Measurements from ENCODE around the gene BAIAP2. TPM values are rescaled to one million over a fixed set of nuclear protein-coding genes. Genes with fewer than 3 reads are reported as not detected.

The BAIAP2 gene
- total and polyA plus RNA-seq, 3 experiments from 2014 or later = 5.3 to 8.8 (median 6.6) TPM

DNA sequence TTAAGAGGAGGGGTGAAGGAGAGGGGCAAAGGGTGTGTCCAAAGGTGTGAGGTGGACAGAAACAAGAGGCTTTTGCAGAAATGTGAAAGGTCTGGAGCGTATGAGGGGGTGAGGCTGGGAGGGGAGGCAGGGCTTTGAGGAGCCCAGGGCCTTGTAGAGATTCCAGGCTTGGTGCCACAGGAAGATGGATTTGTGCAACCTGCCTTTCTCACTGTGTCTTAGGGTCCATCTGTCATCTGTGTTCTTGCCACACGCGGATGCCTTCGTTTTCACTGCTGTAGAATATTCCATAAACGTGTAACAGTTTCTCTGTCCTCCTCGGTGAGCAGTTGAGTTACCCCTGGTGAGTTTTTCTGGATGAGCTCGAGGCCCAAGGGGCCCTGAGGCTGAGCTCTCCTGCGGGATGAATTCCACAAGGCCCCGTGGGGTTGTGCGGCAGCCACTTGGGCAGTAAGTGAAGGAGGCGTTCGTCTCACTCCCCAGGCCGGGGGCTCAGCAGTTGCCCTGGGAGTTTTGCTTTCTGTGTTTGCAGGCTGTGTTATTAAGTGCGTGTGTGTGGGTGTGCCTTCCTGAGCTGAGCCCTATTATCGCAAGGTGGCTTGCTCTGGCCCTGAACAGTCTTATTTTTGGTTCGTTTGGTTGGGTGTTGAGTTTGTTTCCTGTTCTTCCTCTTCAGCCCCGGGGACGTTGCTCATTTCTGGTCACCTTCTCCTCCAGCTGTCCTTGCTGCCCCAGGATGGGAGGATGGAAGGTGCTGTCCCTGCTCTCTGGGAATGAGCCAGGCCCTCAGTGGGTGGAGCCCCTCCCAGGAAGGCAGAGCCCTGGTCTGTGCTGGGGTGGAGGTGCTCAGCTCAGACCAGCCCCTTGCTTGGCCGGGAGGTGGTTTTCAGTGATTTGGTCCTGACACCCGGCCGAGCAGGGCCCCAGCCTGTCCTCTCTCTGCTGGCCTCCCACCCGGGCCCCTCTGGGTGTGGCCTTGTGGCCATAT, 28.4 kb downstream of the BAIAP2 start:
- Histone ChIP-seq H3K27me3 (ENCODE audit: insufficient read depth, low read length, poor library complexity, severe bottlenecking) (no peaks in the 10 kb centered on the region), H3K4me1 (ENCODE audit: insufficient read depth, low read length) (no peaks in the 10 kb centered on the region), H3K4me3 (ENCODE audit: low read length) (no peak overlapping the region), H3K27ac (ENCODE audit: low read depth, low read length) (no peak overlapping the region), H3K9me3 (ENCODE audit: low read length) (no peaks in the 10 kb centered on the region), H3K36me3 (ENCODE audit: insufficient read depth, low read length) (no peaks in the 10 kb centered on the region)
- no peak for DNase-seq
- Mint-ChIP-seq H3K27ac (no peak overlapping the region), H3K36me3 (peaks cover 0 to 4% (median 0%) of the 10 kb centered on the region in 3 donors), H3K27me3 (no peaks in the 10 kb centered on the region), H3K4me1 (peaks cover 0 to 3% (median 2%) of the 10 kb centered on the region in 3 donors), H3K9me3 (no peaks in the 10 kb centered on the region), H3K4me3 (no peak overlapping the region)
- POLR2A ChIA-PET = interaction anchor here (0.6 kb wide), 1 partner anchor 137 kb away, joined by 4 read pairs; no protein-coding TSS in a partner anchor
- CTCF ChIA-PET = no interaction called here

DNA sequence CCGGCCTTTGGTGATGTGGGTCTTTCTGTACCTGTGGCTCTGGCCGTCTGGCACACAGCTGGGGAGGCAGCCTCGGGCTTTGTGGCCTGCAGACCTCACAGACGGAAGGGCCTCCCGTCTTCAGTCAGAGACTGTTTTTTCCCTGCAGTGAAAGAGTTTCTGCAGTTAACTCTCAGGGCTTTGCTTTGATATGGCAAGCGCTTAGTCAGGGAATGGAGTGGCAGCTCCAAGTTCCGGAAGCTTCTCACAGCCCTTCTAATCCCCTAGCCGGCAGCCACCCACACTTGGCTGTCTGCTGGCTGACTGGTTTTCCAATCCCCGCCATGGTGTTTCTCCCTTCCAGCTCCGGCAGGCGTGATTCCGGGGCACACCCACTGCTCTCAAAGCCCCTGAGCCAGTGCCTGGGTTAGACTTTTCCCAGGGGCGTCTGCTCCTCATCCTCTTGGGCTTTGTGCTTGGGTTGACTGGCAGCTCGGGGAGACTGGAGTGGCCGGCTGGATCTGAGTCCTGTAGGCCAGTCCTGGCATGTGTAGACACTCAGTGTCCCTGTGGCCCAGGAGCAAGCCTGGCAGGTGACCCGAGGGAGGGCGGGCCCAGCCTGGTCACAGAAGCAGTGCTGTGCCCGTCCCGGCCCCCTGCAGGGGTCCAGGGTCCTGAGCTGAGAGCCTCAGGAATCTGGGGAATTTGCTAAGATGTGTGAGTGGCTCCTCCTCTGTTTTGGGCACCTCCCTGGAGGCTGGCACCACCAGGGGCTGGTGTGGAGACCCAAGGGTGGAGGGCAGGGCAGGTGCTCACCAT, 29.9 kb downstream of the BAIAP2 start:
- CTCF ChIA-PET = no interaction called here
- H3K4me1 Mint-ChIP-seq = peaks cover 0 to 3% (median 2%) of the 10 kb centered on the region in 3 donors

DNA sequence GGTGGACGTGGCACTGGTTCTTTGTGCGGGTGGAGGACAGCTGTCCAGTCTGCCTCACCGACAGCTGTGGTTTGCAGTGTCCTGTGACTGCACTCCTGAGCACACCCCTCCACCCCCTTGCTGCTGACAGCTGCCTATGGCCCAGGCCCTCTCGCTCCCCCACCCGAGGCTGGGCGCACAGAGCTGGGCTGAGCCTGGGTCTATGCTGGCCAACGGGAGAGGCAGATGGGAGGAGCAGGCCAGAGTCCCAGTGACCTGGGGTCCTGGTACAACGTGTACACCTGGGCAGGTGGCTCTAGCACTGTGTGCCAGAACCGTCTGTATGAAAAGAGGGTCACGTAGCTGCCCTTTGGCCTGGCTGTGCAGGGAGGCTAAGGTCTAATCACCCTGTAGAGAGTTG, 30.5 kb downstream of the BAIAP2 start:
- Mint-ChIP-seq H3K36me3 (peaks cover 0 to 4% (median 0%) of the 10 kb centered on the region in 3 donors), H3K4me1 (peaks cover 0 to 3% (median 2%) of the 10 kb centered on the region in 3 donors), H3K4me3 (no peak overlapping the region), H3K9me3 (no peaks in the 10 kb centered on the region), H3K27ac (no peak overlapping the region), H3K27me3 (no peaks in the 10 kb centered on the region)
- no peak overlapping the region for H3K27ac ChIP-seq (ENCODE audit: low read depth, low read length)
- ChIA-PET POLR2A (no interaction called here), CTCF (no interaction called here)
- H3K4me3 ChIP-seq (ENCODE audit: low read length) = no peak overlapping the region
- DNase-seq = no peak
- no peaks in the 10 kb centered on the region for H3K27me3 ChIP-seq (ENCODE audit: insufficient read depth, low read length, poor library complexity, severe bottlenecking)
- no peaks in the 10 kb centered on the region for H3K36me3 ChIP-seq (ENCODE audit: insufficient read depth, low read length)
- H3K4me1 ChIP-seq (ENCODE audit: insufficient read depth, low read length) = no peaks in the 10 kb centered on the region
- H3K9me3 ChIP-seq (ENCODE audit: low read length) = no peaks in the 10 kb centered on the region

More for the DNA sequence above, 29.9 kb downstream of the BAIAP2 start:
- no peak for DNase-seq
- Histone ChIP-seq H3K36me3 (ENCODE audit: insufficient read depth, low read length) (no peaks in the 10 kb centered on the region), H3K27me3 (ENCODE audit: insufficient read depth, low read length, poor library complexity, severe bottlenecking) (no peaks in the 10 kb centered on the region), H3K4me1 (ENCODE audit: insufficient read depth, low read length) (no peaks in the 10 kb centered on the region), H3K9me3 (ENCODE audit: low read length) (no peaks in the 10 kb centered on the region), H3K4me3 (ENCODE audit: low read length) (no peak overlapping the region), H3K27ac (ENCODE audit: low read depth, low read length) (no peak overlapping the region)
- no peak overlapping the region for H3K4me3 Mint-ChIP-seq
- H3K36me3 Mint-ChIP-seq = peaks cover 0 to 4% (median 0%) of the 10 kb centered on the region in 3 donors
- no peak overlapping the region for H3K27ac Mint-ChIP-seq
- H3K9me3 Mint-ChIP-seq = no peaks in the 10 kb centered on the region
- no peaks in the 10 kb centered on the region for H3K27me3 Mint-ChIP-seq
- POLR2A ChIA-PET = no interaction called here

DNA sequence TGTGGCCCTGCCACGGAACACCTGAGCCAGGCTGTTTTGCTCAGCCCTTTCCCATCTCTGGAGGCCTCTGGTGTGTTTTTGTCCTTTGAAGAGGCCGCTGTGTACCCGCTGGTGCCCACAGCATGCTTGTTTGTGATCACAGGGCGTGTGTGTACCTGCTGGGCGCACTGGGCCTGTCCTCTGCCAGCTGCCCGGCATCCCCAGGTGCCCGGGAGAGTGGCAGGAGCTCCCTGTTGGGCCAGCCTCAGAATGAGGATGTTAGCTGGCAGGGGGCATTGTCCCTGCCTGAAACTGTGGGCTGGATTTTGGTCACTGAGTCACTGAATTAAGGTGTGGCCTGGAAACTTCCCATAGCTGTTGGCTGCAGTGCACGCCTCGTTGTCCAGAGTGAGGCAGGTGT, 31.1 kb downstream of the BAIAP2 start:
- H3K27ac Mint-ChIP-seq = no peak overlapping the region
- Histone ChIP-seq H3K27ac (ENCODE audit: low read depth, low read length) (no peak overlapping the region), H3K27me3 (ENCODE audit: insufficient read depth, low read length, poor library complexity, severe bottlenecking) (no peaks in the 10 kb centered on the region), H3K4me1 (ENCODE audit: insufficient read depth, low read length) (no peaks in the 10 kb centered on the region), H3K9me3 (ENCODE audit: low read length) (no peaks in the 10 kb centered on the region), H3K4me3 (ENCODE audit: low read length) (no peak overlapping the region), H3K36me3 (ENCODE audit: insufficient read depth, low read length) (no peaks in the 10 kb centered on the region)
- POLR2A ChIA-PET = no interaction called here
- no peaks in the 10 kb centered on the region for H3K27me3 Mint-ChIP-seq
- no peak overlapping the region for H3K4me3 Mint-ChIP-seq
- no peaks in the 10 kb centered on the region for H3K9me3 Mint-ChIP-seq
- CTCF ChIA-PET = no interaction called here
- no peak for DNase-seq
- peaks cover 0 to 3% (median 2%) of the 10 kb centered on the region in 3 donors for H3K4me1 Mint-ChIP-seq
- H3K36me3 Mint-ChIP-seq = peaks cover 0 to 3% (median 0%) of the 10 kb centered on the region in 3 donors

DNA sequence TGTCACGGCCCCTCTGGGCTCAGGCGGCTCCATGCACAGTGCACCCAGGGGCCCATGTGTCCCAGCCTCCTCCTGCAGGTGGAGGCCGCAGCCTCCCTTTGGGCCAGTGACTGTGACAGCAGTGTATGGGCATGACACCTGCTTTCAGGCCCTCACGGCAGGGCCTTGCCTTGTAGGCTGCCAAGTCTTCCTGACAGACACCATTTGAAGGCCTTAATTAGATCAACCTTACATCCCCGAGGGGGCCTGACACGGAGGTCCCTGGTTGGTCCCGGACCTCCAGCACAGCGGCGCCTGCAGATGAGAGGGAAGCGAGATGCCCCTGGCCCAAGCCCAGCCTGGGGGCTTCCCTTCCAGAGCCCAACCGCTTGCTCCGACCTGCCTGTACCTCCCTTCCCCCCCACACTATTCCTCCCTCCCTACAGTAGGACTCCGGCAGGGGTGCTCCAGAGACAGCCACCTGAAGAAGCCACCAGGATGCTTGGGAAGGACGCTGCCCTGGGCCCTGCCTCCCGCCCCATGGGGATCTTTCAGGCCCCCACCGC, 31.9 kb downstream of the BAIAP2 start:
- Mint-ChIP-seq H3K27me3 (no peaks in the 10 kb centered on the region), H3K4me1 (peaks cover 0 to 3% (median 2%) of the 10 kb centered on the region in 3 donors), H3K27ac (no peak overlapping the region), H3K36me3 (no peaks in the 10 kb centered on the region), H3K9me3 (no peaks in the 10 kb centered on the region), H3K4me3 (no peak overlapping the region)
- no peaks in the 10 kb centered on the region for H3K36me3 ChIP-seq (ENCODE audit: insufficient read depth, low read length)
- ChIA-PET POLR2A (no interaction called here), CTCF (no interaction called here)
- no peak overlapping the region for H3K4me3 ChIP-seq (ENCODE audit: low read length)
- H3K9me3 ChIP-seq (ENCODE audit: low read length) = no peaks in the 10 kb centered on the region
- H3K27me3 ChIP-seq (ENCODE audit: insufficient read depth, low read length, poor library complexity, severe bottlenecking) = no peaks in the 10 kb centered on the region
- DNase-seq = no peak
- H3K4me1 ChIP-seq (ENCODE audit: insufficient read depth, low read length) = no peaks in the 10 kb centered on the region
- H3K27ac ChIP-seq (ENCODE audit: low read depth, low read length) = no peak overlapping the region

DNA sequence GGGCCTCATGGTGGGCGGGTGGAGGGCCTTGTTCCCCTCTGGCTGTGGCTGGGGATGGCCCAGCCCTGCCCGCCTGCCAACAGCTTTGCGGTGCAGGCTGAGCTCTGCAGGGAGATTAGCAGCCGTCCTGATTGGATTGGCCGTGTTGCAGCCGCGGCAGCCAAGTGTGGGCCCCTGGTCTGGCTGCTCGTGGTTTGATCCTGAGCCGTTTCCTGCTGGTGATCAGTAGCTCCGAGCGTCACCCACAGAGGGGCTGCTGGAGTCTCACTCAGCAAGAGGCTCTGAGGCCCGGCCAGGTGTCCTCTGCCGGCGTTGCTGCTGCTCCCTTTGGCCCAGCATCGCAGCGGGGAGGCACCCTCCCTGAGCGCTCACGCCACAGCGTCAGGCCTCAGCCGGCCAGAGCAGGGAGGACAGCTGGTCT, 32.5 kb downstream of the BAIAP2 start:
- POLR2A ChIA-PET = no interaction called here
- H3K4me3 Mint-ChIP-seq = no peak overlapping the region
- peaks cover 0 to 3% (median under 1%) of the 10 kb centered on the region in 3 donors for H3K4me1 Mint-ChIP-seq
- no peaks in the 10 kb centered on the region for H3K36me3 Mint-ChIP-seq
- Histone ChIP-seq H3K4me1 (ENCODE audit: insufficient read depth, low read length) (no peaks in the 10 kb centered on the region), H3K27me3 (ENCODE audit: insufficient read depth, low read length, poor library complexity, severe bottlenecking) (no peaks in the 10 kb centered on the region), H3K27ac (ENCODE audit: low read depth, low read length) (no peak overlapping the region), H3K36me3 (ENCODE audit: insufficient read depth, low read length) (no peaks in the 10 kb centered on the region), H3K4me3 (ENCODE audit: low read length) (no peak overlapping the region), H3K9me3 (ENCODE audit: low read length) (no peaks in the 10 kb centered on the region)
- no peaks in the 10 kb centered on the region for H3K27me3 Mint-ChIP-seq
- H3K27ac Mint-ChIP-seq = no peak overlapping the region
- no peaks in the 10 kb centered on the region for H3K9me3 Mint-ChIP-seq
- no peak for DNase-seq
- CTCF ChIA-PET = no interaction called here

- Histone ChIP-seq H3K4me3 (ENCODE audit: low read length) (no peak overlapping the region), H3K4me1 (ENCODE audit: insufficient read depth, low read length) (no peaks in the 10 kb centered on the region), H3K36me3 (ENCODE audit: insufficient read depth, low read length) (no peaks in the 10 kb centered on the region), H3K27me3 (ENCODE audit: insufficient read depth, low read length, poor library complexity, severe bottlenecking) (no peaks in the 10 kb centered on the region), H3K27ac (ENCODE audit: low read depth, low read length) (no peak overlapping the region), H3K9me3 (ENCODE audit: low read length) (no peaks in the 10 kb centered on the region)
- no peak overlapping the region for H3K27ac Mint-ChIP-seq
- H3K27me3 Mint-ChIP-seq = no peaks in the 10 kb centered on the region
- no peaks in the 10 kb centered on the region for H3K36me3 Mint-ChIP-seq
- H3K4me3 Mint-ChIP-seq = no peak overlapping the region
- H3K9me3 Mint-ChIP-seq = no peaks in the 10 kb centered on the region
- CTCF ChIA-PET = no interaction called here
- POLR2A ChIA-PET = no interaction called here
- H3K4me1 Mint-ChIP-seq = no peaks in the 10 kb centered on the region
- DNase-seq = no peak
These were observed 33.6 kb downstream of the BAIAP2 start for GRCh38 chr17:81068411-81069134.
